CD14-positive monocyte (primary cell): ENCODE measurements around the gene AKAP3. TPM values are rescaled to one million over a fixed set of nuclear protein-coding genes. Genes with fewer than 3 reads are reported as not detected.

Experiments
- DNase-seq, 3 donors: peaks; one replicate each; pipeline ENCODE4 v3.0.0-alpha.2; 2011 to 2022
- H2AFZ ChIP-seq: 2 replicates; pipeline ENCODE4 v1.6.0; 2012; ENCODE audit warnings: mild to moderate bottlenecking, low read depth, low read length, inconsistent platforms; ENCODE audit not compliant: insufficient read depth, poor library complexity, severe bottlenecking
- H3K27ac ChIP-seq, 2 donors: 1 replicate in 1 of 2; 2 replicates in 1 of 2; pipeline ENCODE4 v1.5.1; 2012 to 2013; ENCODE audit warnings: low read length in 2 of 2, control low read depth in 1 of 2, inconsistent platforms in 1 of 2, low read depth in 1 of 2, mild to moderate bottlenecking in 1 of 2
- H3K27me3 ChIP-seq, 2 donors: one replicate each; pipeline versions ENCODE4 v1.6.0 to v1.6.1; 2011 to 2013; ENCODE audit warnings: low read length in 2 of 2; ENCODE audit not compliant: control insufficient read depth in 2 of 2, insufficient read depth in 2 of 2
- H3K36me3 ChIP-seq, 2 donors: replicated peaks in 1 of 2; 1 replicate in 1 of 2; 2 replicates in 1 of 2; pipeline versions ENCODE4 v1.5.1 to v1.6.1; 2012 to 2013; ENCODE audit warnings: low read length in 2 of 2, control low read depth in 1 of 2, inconsistent platforms in 1 of 2, mild to moderate bottlenecking in 1 of 2; ENCODE audit not compliant: insufficient read depth in 2 of 2, control insufficient read depth in 1 of 2
- H3K4me1 ChIP-seq, 2 donors: 1 replicate in 1 of 2; 2 replicates in 1 of 2; pipeline versions ENCODE4 v1.5.1 to v1.6.1; 2012 to 2013; ENCODE audit warnings: low read length in 2 of 2, control low read depth in 1 of 2, inconsistent platforms in 1 of 2, mild to moderate bottlenecking in 1 of 2, moderate library complexity in 1 of 2; ENCODE audit not compliant: insufficient read depth in 2 of 2, control insufficient read depth in 1 of 2
- H3K4me2 ChIP-seq: replicated peaks from 2 replicates; pipeline ENCODE3; 2012; ENCODE audit warnings: low read length, moderate library complexity, mild to moderate bottlenecking; ENCODE audit not compliant: poor library complexity, severe bottlenecking; ENCODE audit errors: extremely low read depth
- H3K4me3 ChIP-seq, 3 experiments: fragments of 200-600 bp in 1 of 3; sonication (generic) in 1 of 3; replicated peaks in 1 of 3; 1 replicate in 2 of 3; 2 replicates in 1 of 3; pipeline ENCODE4 v1.5.1; 2011 to 2013; ENCODE audit warnings: low read length in 3 of 3, mild to moderate bottlenecking in 3 of 3, control low read depth in 2 of 3, low read depth in 2 of 3, inconsistent platforms in 1 of 3, moderate library complexity in 1 of 3
- H3K79me2 ChIP-seq: 2 replicates; pipeline ENCODE4 v1.6.0; 2012; ENCODE audit warnings: mild to moderate bottlenecking, control low read depth, inconsistent platforms, low read length, moderate library complexity; ENCODE audit not compliant: insufficient read depth
- H3K9ac ChIP-seq: 2 replicates; pipeline ENCODE4 v1.6.0; 2017; ENCODE audit warnings: low read length, mild to moderate bottlenecking; ENCODE audit not compliant: insufficient read depth, poor library complexity, severe bottlenecking
- H3K9me3 ChIP-seq, 2 donors: replicated peaks in 1 of 2; 1 replicate in 1 of 2; 2 replicates in 1 of 2; pipeline versions ENCODE4 v1.5.1 to v1.6.1; 2012 to 2013; ENCODE audit warnings: low read length in 2 of 2, control low read depth in 1 of 2; ENCODE audit not compliant: control insufficient read depth in 1 of 2, insufficient read depth in 1 of 2
- H4K20me1 ChIP-seq: 2 replicates; pipeline ENCODE4 v1.6.0; 2012; ENCODE audit warnings: mild to moderate bottlenecking, low read length, control low read depth, moderate library complexity; ENCODE audit not compliant: insufficient read depth
- H3K27ac Mint-ChIP-seq, 7 donors: one replicate each; pipeline ENCODE4 v1.8.0; 2020; ENCODE audit warnings: mild to moderate bottlenecking in 7 of 7, mixed read lengths in 7 of 7, moderate library complexity in 6 of 7, inconsistent platforms in 2 of 7
- H3K27me3 Mint-ChIP-seq, 3 donors: one replicate each; pipeline ENCODE4 v1.8.0; 2021 to 2022; ENCODE audit warnings: low read depth in 3 of 3, mild to moderate bottlenecking in 3 of 3, mixed read lengths in 3 of 3, moderate library complexity in 3 of 3, inconsistent platforms in 1 of 3
- H3K36me3 Mint-ChIP-seq, 2 donors: one replicate each; pipeline ENCODE4 v1.8.0; 2020; ENCODE audit warnings: mixed read lengths in 2 of 2, inconsistent platforms in 1 of 2, mild to moderate bottlenecking in 1 of 2
- H3K4me1 Mint-ChIP-seq: one replicate; pipeline ENCODE4 v1.8.0; 2020; ENCODE audit warnings: mild to moderate bottlenecking, mixed read lengths
- H3K4me3 Mint-ChIP-seq, 2 donors: one replicate each; pipeline ENCODE4 v1.8.0; 2020; ENCODE audit warnings: mild to moderate bottlenecking in 2 of 2, mixed read lengths in 2 of 2, moderate library complexity in 1 of 2
- H3K9me3 Mint-ChIP-seq, 7 donors: one replicate each; pipeline ENCODE4 v1.8.0; 2020 to 2022; ENCODE audit warnings: mixed read lengths in 7 of 7, mild to moderate bottlenecking in 6 of 7, moderate library complexity in 6 of 7, inconsistent platforms in 2 of 7
- WGBS: methylation state at CpG from one replicate; pipeline ENCODE4 v1.1.5; 2013; ENCODE audit warnings: missing lambda C conversion rate; ENCODE audit not compliant: insufficient coverage; 5-methylcytosine and 5-hydroxymethylcytosine counted together
- intact Hi-C, 2 donors: fragments of 100-400 bp; cut with micrococcal nuclease; formaldehyde crosslinking; loops; one replicate each; pipeline versions ENCODE4 v1.15.0 to v1.15.1; 2023
- polyA plus RNA-seq, 3 donors: library from polyadenylated mRNA; depleted of rRNA in 1 of 3; unstranded in 2 of 3; stranded (reverse) in 1 of 3; fragments of 300-500 nt in 2 of 3; fragments of >200 nt in 1 of 3; fragmentation: Illumina TruSeq in 2 of 3; gene quantifications; 1 replicate in 2 of 3; 2 replicates in 1 of 3; pipeline ENCODE4 v1.2.3, GENCODE V29; 2012 to 2021
- TF ChIP-seq, protein P1 (sequence below): fragments of 200-600 bp; IDR thresholded peaks from one replicate; pipeline ENCODE4 v1.8.0; 2022; ENCODE audit warnings: antibody characterized with exemption, mild to moderate bottlenecking

AKAP3 gene
- polyA plus RNA-seq, 3 donors: 0.08 TPM; not detected in 2

DNA sequence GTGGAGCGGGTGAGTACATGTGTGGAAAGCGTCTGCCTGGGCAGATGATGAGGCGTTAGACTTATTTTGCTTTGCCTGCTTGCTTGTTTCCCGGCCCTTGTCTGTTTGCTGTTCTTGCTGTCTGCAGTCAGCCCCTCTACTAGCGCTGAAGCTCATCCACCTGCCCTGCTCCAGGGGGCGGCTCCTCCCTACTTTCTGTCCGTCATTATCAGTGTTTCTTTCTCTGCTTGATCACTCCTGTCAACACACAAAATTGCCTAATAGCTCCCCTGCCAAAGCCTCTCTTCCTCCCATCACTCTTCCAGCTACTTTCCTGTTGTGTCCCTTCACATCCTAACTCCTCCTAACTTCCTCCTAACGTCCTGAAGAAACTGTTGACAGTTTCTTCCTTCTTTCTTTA is 36.5 kb upstream of the AKAP3 start:
- H4K20me1 ChIP-seq: no peaks in the 10 kb centered on the region
- WGBS: 93% methylated on average over 8 of the region's 8 CpGs
- intact Hi-C loops: no loop called here

DNA sequence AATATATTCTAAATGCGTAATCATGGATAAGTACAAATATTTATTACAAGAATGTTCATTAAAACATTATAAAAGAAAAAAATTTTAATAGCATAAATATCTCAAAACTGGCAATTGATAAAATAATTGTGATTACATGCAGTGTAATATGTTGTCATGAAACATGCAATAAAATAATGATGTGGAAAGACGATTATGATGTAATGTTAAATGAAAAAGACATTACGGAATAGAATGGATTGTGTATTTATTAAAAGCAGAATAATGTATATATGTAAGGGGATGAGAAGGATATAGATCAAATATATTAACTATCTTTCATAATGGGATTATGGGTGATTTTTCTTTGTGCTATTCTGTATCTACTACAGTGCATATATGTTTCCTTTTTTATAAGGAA is 32.9 kb upstream of the AKAP3 start:
- H3K27ac ChIP-seq: no peak overlapping the region
- no peaks in the 10 kb centered on the region for H3K9me3 ChIP-seq
- TF ChIP-seq, protein P1, sequence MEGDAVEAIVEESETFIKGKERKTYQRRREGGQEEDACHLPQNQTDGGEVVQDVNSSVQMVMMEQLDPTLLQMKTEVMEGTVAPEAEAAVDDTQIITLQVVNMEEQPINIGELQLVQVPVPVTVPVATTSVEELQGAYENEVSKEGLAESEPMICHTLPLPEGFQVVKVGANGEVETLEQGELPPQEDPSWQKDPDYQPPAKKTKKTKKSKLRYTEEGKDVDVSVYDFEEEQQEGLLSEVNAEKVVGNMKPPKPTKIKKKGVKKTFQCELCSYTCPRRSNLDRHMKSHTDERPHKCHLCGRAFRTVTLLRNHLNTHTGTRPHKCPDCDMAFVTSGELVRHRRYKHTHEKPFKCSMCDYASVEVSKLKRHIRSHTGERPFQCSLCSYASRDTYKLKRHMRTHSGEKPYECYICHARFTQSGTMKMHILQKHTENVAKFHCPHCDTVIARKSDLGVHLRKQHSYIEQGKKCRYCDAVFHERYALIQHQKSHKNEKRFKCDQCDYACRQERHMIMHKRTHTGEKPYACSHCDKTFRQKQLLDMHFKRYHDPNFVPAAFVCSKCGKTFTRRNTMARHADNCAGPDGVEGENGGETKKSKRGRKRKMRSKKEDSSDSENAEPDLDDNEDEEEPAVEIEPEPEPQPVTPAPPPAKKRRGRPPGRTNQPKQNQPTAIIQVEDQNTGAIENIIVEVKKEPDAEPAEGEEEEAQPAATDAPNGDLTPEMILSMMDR: no peak
- H3K27ac Mint-ChIP-seq: no peak overlapping the region
- no peaks in the 10 kb centered on the region for H3K27me3 ChIP-seq
- no CpG with 5 or more reads among the region's 3 CpGs for WGBS
- peaks cover 0 to 2% (median 0%) of the 10 kb centered on the region in 7 donors for H3K9me3 Mint-ChIP-seq
- intact Hi-C loops: no loop called here
- no peak for DNase-seq
- H3K4me2 ChIP-seq: no peak overlapping the region
- no peaks in the 10 kb centered on the region for H3K4me1 Mint-ChIP-seq
- no peaks in the 10 kb centered on the region for H4K20me1 ChIP-seq
- H3K4me1 ChIP-seq: no peaks in the 10 kb centered on the region
- peaks cover 0 to 2% (median 1%) of the 10 kb centered on the region in 3 donors for H3K27me3 Mint-ChIP-seq
- H3K9ac ChIP-seq: no peak overlapping the region
- H3K4me3 Mint-ChIP-seq: no peak overlapping the region
- peaks cover 57 to 58% of the 10 kb centered on the region in 2 donors for H3K36me3 Mint-ChIP-seq
- no peak overlapping the region for H3K4me3 ChIP-seq
- no peaks in the 10 kb centered on the region for H3K79me2 ChIP-seq
- H3K36me3 ChIP-seq: peaks cover 47 to 65% of the 10 kb centered on the region in 2 donors
- H2AFZ ChIP-seq: no peak overlapping the region

More for the DNA sequence above, 36.5 kb upstream of the AKAP3 start:
- DNase-seq: no peak
- Mint-ChIP-seq H3K9me3 (peaks cover 0 to 4% (median 0%) of the 10 kb centered on the region in 7 donors), H3K4me3 (no peak overlapping the region), H3K4me1 (no peaks in the 10 kb centered on the region), H3K27ac (no peak overlapping the region), H3K27me3 (no peaks in the 10 kb centered on the region), H3K36me3 (peaks cover 64 to 71% of the 10 kb centered on the region in 2 donors)
- no peaks in the 10 kb centered on the region for H3K4me1 ChIP-seq
- no peak overlapping the region for H3K27ac ChIP-seq
- no peak overlapping the region for H3K4me2 ChIP-seq
- TF ChIP-seq, protein P1: no peak
- no peaks in the 10 kb centered on the region for H3K27me3 ChIP-seq
- no peak overlapping the region for H3K9ac ChIP-seq
- H2AFZ ChIP-seq: no peak overlapping the region
- H3K79me2 ChIP-seq: no peaks in the 10 kb centered on the region
- H3K9me3 ChIP-seq: no peaks in the 10 kb centered on the region
- no peak overlapping the region for H3K4me3 ChIP-seq
- peaks cover 71 to 85% of the 10 kb centered on the region in 2 donors for H3K36me3 ChIP-seq
